SK-N-MC (cell line): Measurements from ENCODE around the gene FANCI.

Experiments
- EZH2 ChIP-seq: fragments of 200-600 bp; sonication (generic); IDR thresholded peaks from one replicate; pipeline ENCODE4 v1.6.1; 2017; ENCODE audit warnings: antibody characterized with exemption
- FOXP2 ChIP-seq: optimal IDR thresholded peaks from 2 replicates; pipeline ENCODE3; 2011; ENCODE audit warnings: mild to moderate bottlenecking, moderate library complexity; ENCODE audit not compliant: insufficient read depth; ENCODE audit errors: extremely low read length, control extremely low read depth
- POLR2AphosphoS5 ChIP-seq: IDR thresholded peaks from 2 replicates; pipeline ENCODE4 v1.6.1; 2012; ENCODE audit warnings: mild to moderate bottlenecking, low read depth, low read length, borderline replicate concordance

DNA sequence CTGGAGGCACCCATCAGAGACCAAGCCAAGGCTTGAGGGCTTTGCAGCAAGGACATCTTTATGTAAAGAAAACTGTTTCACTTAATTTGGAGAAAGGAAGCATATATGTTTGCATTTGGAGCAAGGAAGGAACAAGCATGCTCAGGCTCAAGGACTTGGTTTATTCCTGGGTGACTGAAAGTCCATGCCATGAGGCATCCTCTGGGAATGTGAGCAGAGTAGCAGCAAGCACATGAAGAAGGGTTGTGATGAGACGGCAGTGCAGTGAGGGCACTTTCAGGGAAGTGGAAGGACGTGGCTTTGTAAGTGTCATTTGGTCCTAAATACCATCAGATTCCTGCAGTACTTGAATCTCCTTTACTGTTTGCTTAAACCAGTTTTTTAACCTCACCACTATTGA, 64.0 kb downstream of the FANCI start:
- TF ChIP-seq POLR2AphosphoS5, result no peak
- TF ChIP-seq EZH2, result no peak
- TF ChIP-seq FOXP2, result no peak
